OCI-LY7 (cell line): ENCODE data around the gene GRID1. TPM values are rescaled to one million over a fixed set of nuclear protein-coding genes. Genes with fewer than 3 reads are reported as not detected.

Experiments used
- BruUV-seq: library from RNA; stranded (reverse); fragments of 400-500 nt; replicated peaks from 2 replicates; lab custom pipeline; 2021; lab: Mats Ljungman, UMichigan
- CTCF ChIA-PET: fragments of 300-600 bp; sonication (Branson Sonifier 250); formaldehyde crosslinking; loops from one replicate; lab custom pipeline; 2022; ENCODE audit warnings: antibody characterized with exemption; ENCODE audit not compliant: unreplicated experiment; lab: Charles Lee
- POLR2A ChIA-PET: fragments of 300-600 bp; sonication (Branson Sonifier 250); formaldehyde crosslinking; loops from one replicate; lab custom pipeline; 2022; ENCODE audit warnings: antibody characterized with exemption; lab: Charles Lee
- DNase-seq: peaks from one replicate; pipeline ENCODE4 v3.0.0-alpha.2; 2015; ENCODE audit warnings: low spot score
- H2AFZ ChIP-seq: fragments of 200-600 bp; sonication (generic), shearing (Covaris generic); 2 replicates; pipeline ENCODE4 v1.6.1; 2014; ENCODE audit warnings: mild to moderate bottlenecking, antibody characterized with exemption, low read length, moderate library complexity
- H3K27ac ChIP-seq: fragments of 200-600 bp; sonication (generic); 2 replicates; pipeline ENCODE4 v1.5.1; 2014; ENCODE audit warnings: mixed run types, low read depth, mild to moderate bottlenecking, moderate library complexity, low read length, inconsistent platforms; ENCODE audit not compliant: poor library complexity, severe bottlenecking
- H3K36me3 ChIP-seq: fragments of 200-600 bp; sonication (generic); 2 replicates; pipeline ENCODE4 v1.6.1; 2014; ENCODE audit warnings: mild to moderate bottlenecking, antibody characterized with exemption, low read length, moderate library complexity, mixed read lengths; ENCODE audit not compliant: insufficient read depth
- H3K4me1 ChIP-seq: fragments of 200-600 bp; sonication (generic); 2 replicates; pipeline ENCODE4 v1.5.1; 2014; ENCODE audit warnings: mild to moderate bottlenecking, low read length; ENCODE audit not compliant: insufficient read depth, poor library complexity, severe bottlenecking
- H3K4me2 ChIP-seq: fragments of 200-600 bp; sonication (generic); 2 replicates; pipeline ENCODE4 v1.6.1; 2014; ENCODE audit warnings: mild to moderate bottlenecking, low read length
- H3K4me3 ChIP-seq: fragments of 200-600 bp; sonication (generic); 2 replicates; pipeline ENCODE4 v1.5.1; 2014; ENCODE audit warnings: mild to moderate bottlenecking, low read depth, low read length; ENCODE audit not compliant: poor library complexity, severe bottlenecking
- H3K79me2 ChIP-seq: fragments of 200-600 bp; sonication (generic); 2 replicates; pipeline ENCODE4 v1.6.1; 2016; ENCODE audit warnings: low read depth, mild to moderate bottlenecking, low read length, moderate library complexity, mixed read lengths; ENCODE audit not compliant: insufficient read depth
- H3K9me2 ChIP-seq: fragments of 200-600 bp; sonication (generic); 2 replicates; pipeline ENCODE4 v1.6.1; 2016; ENCODE audit warnings: mild to moderate bottlenecking, low read length, mixed read lengths; ENCODE audit not compliant: insufficient read depth
- H3K9me3 ChIP-seq: fragments of 200-600 bp; sonication (generic); 2 replicates; pipeline ENCODE4 v1.6.1; 2014; ENCODE audit warnings: mild to moderate bottlenecking, mixed run types, low read length, mixed read lengths
- H4K20me1 ChIP-seq: fragments of 200-600 bp; sonication (generic); 2 replicates; pipeline ENCODE4 v1.6.1; 2014; ENCODE audit warnings: mild to moderate bottlenecking, antibody characterized with exemption, low read length, moderate library complexity, mixed read lengths; ENCODE audit not compliant: insufficient read depth
- EZH2phosphoT487 ChIP-seq: fragments of 200-600 bp; sonication (generic); IDR thresholded peaks from 2 replicates; pipeline ENCODE4 v1.6.1; 2018; ENCODE audit warnings: low read depth, borderline replicate concordance, mild to moderate bottlenecking, mixed run types, antibody characterized with exemption, low read length, moderate library complexity, mixed read lengths
- intact Hi-C: fragments of 100-400 bp; cut with micrococcal nuclease; formaldehyde crosslinking; loops from one replicate; pipeline ENCODE4 v1.10.0; 2022; ENCODE audit not compliant: unreplicated experiment
- total RNA-seq, 2 experiments: library from RNA; depleted of rRNA in 1 of 2; stranded (reverse); fragments of >200 nt in 1 of 2; shearing (Covaris generic) in 1 of 2; gene quantifications; 2 replicates each; pipeline ENCODE4 v1.2.3, GENCODE V29; 2014 to 2022
- TF ChIP-seq, protein P1 (sequence below): fragments of 200-600 bp; sonication (generic); conservative IDR thresholded peaks from 2 replicates; pipeline ENCODE4 v1.5.1; 2014; ENCODE audit warnings: mild to moderate bottlenecking, antibody characterized with exemption, low read length, moderate library complexity, mixed read lengths

GRID1 gene
- total RNA-seq, 2 experiments from 2014 or later: 1.6 to 3.7 TPM

- TF ChIP-seq, protein P1, sequence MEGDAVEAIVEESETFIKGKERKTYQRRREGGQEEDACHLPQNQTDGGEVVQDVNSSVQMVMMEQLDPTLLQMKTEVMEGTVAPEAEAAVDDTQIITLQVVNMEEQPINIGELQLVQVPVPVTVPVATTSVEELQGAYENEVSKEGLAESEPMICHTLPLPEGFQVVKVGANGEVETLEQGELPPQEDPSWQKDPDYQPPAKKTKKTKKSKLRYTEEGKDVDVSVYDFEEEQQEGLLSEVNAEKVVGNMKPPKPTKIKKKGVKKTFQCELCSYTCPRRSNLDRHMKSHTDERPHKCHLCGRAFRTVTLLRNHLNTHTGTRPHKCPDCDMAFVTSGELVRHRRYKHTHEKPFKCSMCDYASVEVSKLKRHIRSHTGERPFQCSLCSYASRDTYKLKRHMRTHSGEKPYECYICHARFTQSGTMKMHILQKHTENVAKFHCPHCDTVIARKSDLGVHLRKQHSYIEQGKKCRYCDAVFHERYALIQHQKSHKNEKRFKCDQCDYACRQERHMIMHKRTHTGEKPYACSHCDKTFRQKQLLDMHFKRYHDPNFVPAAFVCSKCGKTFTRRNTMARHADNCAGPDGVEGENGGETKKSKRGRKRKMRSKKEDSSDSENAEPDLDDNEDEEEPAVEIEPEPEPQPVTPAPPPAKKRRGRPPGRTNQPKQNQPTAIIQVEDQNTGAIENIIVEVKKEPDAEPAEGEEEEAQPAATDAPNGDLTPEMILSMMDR: no peak
- no peak for TF ChIP-seq EZH2phosphoT487
- no peaks in the 10 kb centered on the region for H3K9me3 ChIP-seq
- CTCF ChIA-PET: interaction anchor here (0.6 kb wide), 1 partner anchor 41 kb away, joined by 13 read pairs; no protein-coding TSS in a partner anchor
- H3K79me2 ChIP-seq: no peaks in the 10 kb centered on the region
- H3K4me3 ChIP-seq: no peak overlapping the region
- H3K27ac ChIP-seq: no peak overlapping the region
- no peak overlapping the region for H3K4me2 ChIP-seq
- H2AFZ ChIP-seq: no peak overlapping the region
- POLR2A ChIA-PET: no interaction called here
- intact Hi-C loops: no loop called here
- H4K20me1 ChIP-seq: no peaks in the 10 kb centered on the region
- H3K9me2 ChIP-seq: no peaks in the 10 kb centered on the region
- no peaks in the 10 kb centered on the region for H3K36me3 ChIP-seq
- H3K4me1 ChIP-seq: no peaks in the 10 kb centered on the region
- no TSS peak for BruUV-seq
- no peak for DNase-seq
These were observed 46.9 kb downstream of the GRID1 start for GRCh38 chr10:86319676-86320075.

GRCh38 chr10:86317949-86318725, 48.5 kb downstream of the GRID1 start:
- no peaks in the 10 kb centered on the region for H3K9me2 ChIP-seq
- no peaks in the 10 kb centered on the region for H3K9me3 ChIP-seq
- intact Hi-C loops: no loop called here
- ChIA-PET POLR2A (interaction anchor here (1.6 kb wide), 1 partner anchor 29 kb away, joined by 3 read pairs; no protein-coding TSS in a partner anchor), CTCF (no interaction called here)
- H3K4me1 ChIP-seq: no peaks in the 10 kb centered on the region
- no peak for DNase-seq
- no peaks in the 10 kb centered on the region for H3K36me3 ChIP-seq
- no peak overlapping the region for H3K4me3 ChIP-seq
- TF ChIP-seq, protein P1: no peak
- no peak for TF ChIP-seq EZH2phosphoT487
- no peak overlapping the region for H3K27ac ChIP-seq
- H3K79me2 ChIP-seq: no peaks in the 10 kb centered on the region
- H3K4me2 ChIP-seq: no peak overlapping the region
- no peaks in the 10 kb centered on the region for H4K20me1 ChIP-seq
- no TSS peak for BruUV-seq
- H2AFZ ChIP-seq: no peak overlapping the region

- CTCF ChIA-PET: no interaction called here
- no peak overlapping the region for H2AFZ ChIP-seq
- H3K4me2 ChIP-seq: no peak overlapping the region
- no peaks in the 10 kb centered on the region for H3K79me2 ChIP-seq
- H4K20me1 ChIP-seq: no peaks in the 10 kb centered on the region
- H3K9me3 ChIP-seq: no peaks in the 10 kb centered on the region
- BruUV-seq: no TSS peak
- TF ChIP-seq EZH2phosphoT487: no peak
- TF ChIP-seq, protein P1: no peak
- POLR2A ChIA-PET: interaction anchor here (1.6 kb wide), 1 partner anchor 28 kb away, joined by 3 read pairs; no protein-coding TSS in a partner anchor
- no peak for DNase-seq
- no peak overlapping the region for H3K4me3 ChIP-seq
- no peak overlapping the region for H3K27ac ChIP-seq
- H3K9me2 ChIP-seq: no peaks in the 10 kb centered on the region
- intact Hi-C loops: no loop called here
- no peaks in the 10 kb centered on the region for H3K4me1 ChIP-seq
- H3K36me3 ChIP-seq: no peaks in the 10 kb centered on the region
These were observed 49.6 kb downstream of the GRID1 start for GRCh38 chr10:86316990-86317389.
